ENCODE data around the gene HCN3.

The HCN3 gene

DNA sequence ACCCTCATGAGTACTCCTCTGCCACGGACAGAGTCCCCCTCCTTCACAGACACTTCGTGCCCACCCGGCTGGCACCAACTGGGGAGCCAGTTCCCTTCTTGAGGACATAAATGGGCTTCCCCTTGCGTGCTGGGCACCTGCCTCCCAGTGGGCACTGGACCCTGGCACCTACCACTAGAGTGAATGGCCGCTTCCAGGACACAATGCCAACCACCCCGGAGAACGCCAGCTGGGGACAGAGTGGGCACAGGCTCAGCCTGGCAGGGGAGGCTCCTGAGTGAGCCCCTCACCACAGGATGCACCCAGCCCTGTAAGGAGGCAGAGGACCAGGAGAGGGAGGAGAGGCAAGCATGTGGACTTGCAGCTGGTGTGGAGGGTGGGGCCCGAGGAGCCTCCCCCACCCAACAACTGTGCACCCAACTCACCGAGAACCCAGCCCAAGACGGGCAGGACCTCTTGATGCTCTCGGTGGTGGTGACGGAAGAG lies 23.0 kb upstream of the HCN3 start:
- no peak for DNase-seq (ENCODE audit: low read depth in 3 of 3)

DNA sequence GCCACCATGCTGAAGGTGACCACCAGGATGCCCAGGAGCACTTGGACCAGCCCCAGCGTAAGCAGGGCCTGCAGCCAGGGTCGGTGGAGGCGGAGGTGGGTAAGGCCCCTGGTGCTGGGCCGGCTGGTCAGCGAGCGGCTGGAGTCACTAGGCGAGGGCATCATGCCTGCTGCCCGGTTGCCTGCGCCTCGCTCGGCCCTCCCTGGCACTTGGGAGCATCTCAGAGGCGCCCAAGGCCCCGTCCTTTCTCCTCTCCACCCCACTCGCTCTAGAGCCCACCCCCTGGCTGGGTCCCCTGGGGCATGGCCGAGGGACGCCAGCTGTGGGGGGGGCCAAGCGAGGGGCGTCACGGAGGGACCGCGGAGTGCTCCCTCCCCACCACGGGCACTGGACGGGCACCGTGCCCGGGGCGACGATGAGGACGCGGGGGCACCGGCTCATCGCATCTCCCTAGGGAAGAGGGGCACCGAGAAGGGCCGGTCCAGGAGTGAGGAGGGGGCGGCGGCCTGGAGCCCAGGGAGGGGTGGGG lies 22.5 kb upstream of the HCN3 start:
- no peak for DNase-seq (ENCODE audit: low read depth in 3 of 3)

DNA sequence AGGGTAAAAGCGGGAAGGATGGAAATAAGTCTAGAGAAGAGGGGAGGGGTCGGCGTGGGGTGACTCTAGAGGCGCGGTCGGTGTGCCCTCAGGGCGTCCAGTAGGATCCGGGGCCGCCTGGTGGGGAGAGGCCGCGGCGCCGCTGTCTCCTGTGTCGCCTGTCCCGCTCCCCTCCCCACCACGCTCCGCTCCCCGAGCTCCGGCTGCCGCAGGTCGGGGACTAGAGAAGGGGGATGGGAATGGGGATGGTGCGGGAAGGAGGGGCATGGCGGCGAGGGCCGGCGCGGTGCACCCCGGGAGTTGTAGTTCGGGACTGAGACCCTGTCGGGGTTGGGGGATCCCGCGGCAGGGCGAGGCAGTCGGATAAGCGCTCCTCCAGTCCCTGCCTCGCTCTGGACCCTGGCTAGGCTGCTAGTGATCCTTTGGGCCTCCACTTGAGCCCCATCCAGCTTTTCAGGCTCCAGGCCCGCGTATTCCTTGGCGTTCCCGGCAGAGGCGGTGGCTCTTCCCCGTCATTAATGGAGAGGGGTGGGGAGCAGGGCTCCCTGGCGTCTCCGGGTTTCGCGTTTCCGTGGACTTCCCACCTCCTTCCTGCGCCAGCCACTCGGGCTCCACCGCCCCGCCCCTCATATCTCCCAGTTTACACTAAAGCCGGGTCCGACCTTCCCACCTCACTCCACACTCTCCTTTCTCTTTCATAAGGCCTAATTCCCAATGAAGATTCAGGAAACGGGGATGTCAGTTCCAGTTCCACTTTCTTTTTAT lies 21.8 kb upstream of the HCN3 start, which contains the start of gene ENTREP3:
ENTREP3 (minus strand) TSS at position 241 of the 765 bp plus-strand sequence. CDS start 606 bp downstream, outside the sequence.
- DNase-seq (ENCODE audit: low read depth in 3 of 3) = peak; percentile 63 to 82 (median 67)

DNA sequence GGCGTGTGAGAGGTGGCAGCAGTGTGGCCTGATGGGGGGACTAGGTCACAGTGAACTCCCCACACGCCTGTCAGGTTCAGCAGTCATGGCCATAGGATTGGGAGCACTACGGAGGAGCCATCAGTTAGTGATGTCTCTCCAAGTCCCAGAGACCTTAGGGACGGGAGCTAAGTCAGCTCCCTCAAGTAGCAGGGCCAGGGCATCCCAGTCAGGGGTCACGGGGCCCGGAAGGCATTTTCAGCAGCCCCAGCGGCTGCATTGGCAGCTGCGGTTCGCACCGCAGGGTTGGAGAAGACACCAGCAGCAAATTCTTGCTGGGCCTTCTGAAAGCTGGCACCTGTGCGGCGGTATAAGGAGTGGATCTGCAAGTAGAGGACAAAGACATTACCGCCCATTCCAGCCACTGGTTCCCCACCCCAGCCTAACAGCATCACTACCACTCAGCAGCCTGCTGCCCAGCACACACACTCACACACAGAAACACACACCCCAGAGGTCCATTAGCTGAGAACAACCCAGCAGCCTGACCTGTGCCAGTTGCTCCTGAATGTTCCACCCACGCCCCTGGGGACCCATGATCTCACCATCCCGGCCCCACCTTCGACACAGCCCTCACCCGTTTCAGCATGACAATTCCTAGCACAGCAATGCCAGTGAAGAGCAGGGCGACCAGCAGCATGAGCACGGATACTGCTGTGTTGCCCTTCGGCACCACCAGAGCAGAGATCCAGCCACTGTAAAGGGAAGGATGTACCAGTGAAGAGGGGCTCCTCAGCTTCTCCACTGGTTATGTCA lies 21.0 kb upstream of the HCN3 start:
- no peak for DNase-seq (ENCODE audit: low read depth in 3 of 3)

DNA sequence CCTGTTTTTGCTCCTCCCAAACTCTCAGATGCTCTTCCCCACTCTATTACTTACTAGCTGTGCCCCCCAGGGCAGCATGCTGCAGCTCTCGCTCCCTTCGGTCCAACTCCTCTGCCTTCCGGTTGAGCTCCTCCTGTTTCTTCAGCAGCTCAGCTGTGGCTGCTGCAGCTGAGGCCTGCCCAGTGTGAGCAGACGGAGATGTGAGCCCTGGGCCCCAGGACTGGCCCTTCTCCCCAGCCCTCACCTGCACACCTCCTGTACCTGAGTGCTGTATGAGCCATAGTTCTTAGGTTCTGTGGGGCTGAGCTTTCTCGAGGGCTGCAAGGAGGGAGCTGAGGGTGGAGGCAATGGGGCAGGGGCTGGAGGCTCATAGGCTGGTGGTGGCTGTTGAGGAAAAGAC lies 17.0 kb upstream of the HCN3 start:
- no peak for DNase-seq (ENCODE audit: low read depth in 3 of 3)

DNA sequence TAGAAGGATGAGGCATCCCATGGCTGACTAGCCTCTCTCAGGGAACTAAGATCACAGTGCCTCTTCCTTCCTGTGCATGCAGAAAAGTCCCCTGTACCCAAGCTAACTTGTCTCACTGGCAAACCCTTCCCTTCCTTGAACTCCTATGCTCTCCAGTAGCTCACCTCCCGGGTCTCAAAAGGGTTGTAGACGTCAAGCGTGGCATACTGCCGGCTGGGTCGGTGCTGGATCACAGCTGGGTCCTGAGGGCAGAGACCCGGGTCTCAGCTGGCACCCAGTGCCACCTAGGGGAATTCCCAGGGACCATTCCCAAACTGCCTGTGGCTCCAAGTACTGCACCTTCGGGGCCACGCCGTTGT lies 15.8 kb upstream of the HCN3 start:
- peak in 1 of 3 donors; percentile 18 for DNase-seq (ENCODE audit: low read depth in 3 of 3)

DNA sequence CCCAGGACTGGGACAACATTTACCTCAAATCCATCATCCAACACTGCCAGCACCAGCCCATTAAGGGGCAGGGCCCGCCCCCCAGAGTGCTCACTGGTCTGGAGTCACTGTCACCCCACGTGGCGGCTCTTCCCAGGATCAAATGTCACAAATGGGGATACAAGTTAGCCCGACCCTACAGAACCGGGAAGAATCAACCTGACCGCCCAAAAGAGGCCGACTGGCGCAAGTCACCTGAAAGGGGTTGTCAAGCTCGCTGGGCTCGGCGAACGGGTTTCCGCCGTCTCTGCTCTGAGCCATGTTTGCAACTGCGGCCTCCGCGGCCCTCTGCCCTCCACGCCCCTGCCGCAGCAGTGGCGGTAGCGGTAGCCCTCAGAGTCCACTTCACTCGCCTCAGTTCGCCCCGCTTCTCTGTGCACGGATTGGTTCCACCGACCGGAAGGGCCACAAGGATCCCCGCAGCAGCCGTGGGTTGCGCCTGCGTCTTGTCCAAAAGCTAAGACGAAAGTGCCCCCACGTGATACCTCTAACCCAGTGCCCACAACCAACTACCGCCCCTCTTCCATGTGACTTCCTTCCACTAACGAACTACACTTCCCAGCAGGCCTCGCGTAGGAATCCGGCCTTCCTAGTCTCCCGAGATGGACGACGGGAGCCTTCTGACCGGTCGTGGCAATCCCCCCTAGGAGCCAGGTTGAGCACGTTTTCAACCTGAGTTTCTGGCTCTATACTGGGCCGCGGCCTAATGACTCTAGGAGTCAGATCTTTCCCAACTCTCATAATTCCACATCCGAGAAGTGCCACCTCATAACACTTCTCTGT lies 15.2 kb upstream of the HCN3 start, which contains the start of gene SCAMP3:
SCAMP3 (minus strand) TSS at position 509 of the 822 bp plus-strand sequence; CDS start at position 300, 209 bp downstream.
- DNase-seq (ENCODE audit: low read depth in 3 of 3) = peak; percentile 79 to 82 (median 80)

DNA sequence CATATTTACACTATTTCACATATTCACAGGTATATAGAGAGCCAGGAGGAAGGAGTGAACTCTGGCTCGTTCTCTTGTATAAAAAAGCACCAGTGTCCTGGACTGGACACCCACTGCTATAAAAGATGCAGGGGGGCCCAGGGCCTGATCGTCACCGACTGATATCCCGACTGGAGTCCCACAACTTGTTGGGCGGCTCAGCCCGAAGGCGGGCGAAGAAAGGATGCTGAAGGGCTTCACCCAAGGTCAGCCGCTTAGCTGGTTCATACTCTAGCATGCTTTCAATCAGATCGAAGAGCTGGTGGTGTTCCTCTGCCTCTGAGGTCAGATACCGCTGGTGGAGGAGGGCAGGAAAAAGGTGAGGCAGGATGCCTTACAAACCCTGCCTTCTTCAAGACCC lies 14.2 kb upstream of the HCN3 start:
- no peak for DNase-seq (ENCODE audit: low read depth in 3 of 3)

DNA sequence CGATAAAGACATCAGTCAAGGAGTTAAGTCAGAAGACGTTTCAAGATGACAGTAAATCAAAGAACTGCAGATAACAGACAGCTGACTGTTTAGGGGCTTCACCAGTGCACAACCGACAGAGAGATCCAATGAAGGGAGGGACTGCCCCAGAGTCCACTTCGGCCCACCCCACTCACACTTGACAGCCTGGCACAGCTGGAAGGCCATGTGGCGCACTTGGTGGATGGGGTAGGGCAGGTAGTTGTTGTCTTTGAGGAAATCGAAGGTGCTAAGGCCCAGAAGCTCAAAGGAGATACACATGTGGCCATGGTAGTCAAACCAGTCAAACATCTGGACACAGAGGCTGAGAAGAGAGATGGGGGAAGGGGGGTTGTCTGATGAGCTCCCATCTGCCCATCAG lies 10.7 kb upstream of the HCN3 start:
- no peak for DNase-seq (ENCODE audit: low read depth in 3 of 3)

DNA sequence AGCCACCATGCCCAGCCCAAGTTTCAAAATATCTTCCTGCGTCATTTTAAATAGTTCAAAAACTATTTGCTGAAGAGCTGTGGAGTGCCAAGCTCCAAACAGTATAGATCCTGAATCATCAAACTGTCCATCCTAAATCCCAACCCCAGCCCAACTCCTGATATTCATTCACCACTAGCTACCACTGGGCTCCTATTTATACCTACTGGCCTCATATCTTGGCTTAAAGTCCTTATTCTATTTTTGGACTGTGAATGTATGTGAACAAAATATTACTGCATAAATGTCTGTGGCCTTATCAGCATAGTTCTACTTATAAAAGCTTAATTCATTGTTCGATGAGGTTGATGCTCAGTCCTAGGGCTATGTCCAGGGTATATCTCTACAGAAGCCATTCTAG lies 9.9 kb upstream of the HCN3 start:
- no peak for DNase-seq (ENCODE audit: low read depth in 3 of 3)

DNA sequence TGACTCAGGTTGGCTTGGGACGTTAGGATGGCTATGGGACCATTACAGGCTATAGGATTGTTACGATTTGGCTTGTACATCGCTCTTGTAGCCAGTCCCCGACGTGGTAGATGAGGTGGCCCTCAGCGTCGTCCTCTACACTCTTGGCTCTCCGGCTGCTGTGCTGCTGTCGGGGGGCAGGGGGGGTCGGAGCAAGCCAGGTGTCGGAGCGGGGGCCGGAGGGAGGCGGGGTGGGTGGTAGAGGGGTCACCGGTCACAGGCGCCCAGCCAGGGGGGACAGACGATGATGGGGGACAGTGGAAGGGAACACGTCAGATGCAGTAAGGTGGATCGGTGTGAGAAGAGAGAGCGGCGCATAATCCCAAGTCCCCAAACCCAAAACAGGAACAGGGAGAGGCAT lies 8.6 kb upstream of the HCN3 start:
- no peak for DNase-seq (ENCODE audit: low read depth in 3 of 3)

DNA sequence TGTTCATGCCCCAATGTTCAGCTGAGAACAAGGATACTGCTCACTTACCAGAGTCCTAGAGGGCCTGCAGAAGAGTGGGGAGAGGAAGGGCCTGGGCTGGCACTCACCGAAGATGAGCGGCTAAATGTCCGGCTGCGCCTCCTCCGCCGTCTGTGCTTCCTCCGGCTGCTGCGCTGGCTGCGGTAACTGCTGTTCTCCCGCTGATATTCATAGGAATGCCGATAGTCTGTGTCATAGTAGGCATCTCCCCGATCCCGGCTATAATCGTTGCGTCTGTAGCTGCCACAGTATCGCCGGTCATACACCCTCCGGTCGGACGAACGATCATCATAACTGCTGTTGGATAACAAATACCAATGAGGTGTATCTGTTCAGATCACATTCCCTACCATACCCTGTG lies 7.9 kb upstream of the HCN3 start:
- DNase-seq (ENCODE audit: low read depth in 3 of 3) = no peak

DNA sequence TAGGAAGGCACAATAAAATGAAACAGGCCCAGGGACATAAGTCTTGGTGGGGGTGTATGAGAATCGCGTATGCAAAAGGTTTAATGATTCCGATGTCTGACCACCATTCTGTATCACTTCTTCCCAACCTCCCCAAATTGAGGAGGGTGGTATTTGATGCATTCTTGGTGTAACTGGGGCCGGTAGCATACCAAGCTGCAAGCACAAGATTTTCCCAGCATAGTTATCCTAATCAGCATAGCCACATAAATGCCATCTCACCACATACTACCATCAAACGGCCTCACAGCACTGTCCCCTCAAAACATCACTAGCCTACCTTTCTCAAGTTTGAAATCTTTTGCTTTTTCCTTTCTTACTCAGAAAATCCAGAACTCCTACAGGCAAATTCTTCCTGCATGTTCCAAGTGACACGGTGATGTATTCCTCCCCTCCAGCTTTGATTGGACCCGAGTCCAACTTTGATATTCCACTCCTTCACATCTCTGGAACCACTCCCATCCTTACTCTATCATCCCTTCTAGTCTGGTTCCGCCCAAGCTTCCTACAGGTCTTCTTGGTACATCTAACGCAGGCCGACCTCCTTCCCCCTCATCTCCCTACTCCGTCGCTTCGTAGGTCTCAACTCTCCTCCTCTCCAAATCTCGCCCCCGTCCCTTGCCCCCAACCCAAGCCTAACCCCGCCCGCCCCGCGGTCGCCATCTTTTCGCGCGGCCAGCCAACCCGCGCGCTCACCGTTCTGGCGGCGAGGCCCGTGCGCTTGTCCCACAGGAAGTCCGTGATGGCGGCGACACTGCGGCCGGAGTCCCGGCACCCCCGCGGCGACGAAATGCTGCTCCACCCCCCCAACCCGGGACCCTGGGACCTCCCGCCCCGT lies 4.6 kb upstream of the HCN3 start:
- DNase-seq (ENCODE audit: low read depth in 3 of 3) = no peak

DNA sequence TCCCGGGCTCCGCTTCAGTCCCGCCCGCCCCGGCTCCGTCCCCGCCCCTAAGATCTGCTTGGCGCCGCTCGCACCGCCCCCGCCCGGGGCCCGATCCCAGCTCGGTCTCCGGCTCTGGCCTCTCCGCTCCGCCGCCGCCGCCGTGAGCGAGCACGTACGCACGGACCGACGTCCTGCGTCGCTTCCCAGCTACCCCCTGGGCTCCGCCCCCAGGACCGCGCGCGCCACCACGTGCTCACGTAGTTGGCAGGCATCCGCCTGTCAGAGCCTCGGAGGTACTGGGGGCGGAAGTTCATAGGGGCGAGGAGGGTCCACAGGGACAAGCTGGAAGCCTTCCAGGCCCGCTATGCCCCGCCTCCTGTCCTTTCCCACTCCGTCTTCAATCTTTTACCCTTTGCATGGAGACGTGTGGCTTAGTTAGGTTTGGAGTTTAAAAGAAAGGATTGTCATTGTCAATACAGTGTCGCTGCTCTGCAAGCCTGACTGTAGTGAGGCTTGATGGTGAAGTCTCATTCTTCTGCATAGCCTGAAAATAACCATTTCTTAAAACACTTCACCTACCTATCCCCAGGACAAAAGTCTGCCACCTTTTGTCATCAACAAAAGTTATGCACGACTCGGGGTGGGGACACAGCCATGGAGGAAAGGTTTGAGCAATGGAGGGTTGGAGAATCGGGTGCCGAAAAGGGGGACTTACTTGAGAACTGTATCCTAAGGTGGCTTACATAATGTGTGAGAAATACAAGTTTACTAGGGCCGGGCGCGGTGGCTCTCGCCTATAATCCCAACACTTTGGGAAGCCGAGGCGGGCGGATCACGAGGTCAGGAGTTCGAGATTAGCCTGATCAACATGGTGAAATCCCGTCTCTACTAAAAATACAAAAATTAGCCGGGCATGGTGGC lies 3.7 kb upstream of the HCN3 start, which contains the start of gene CLK2:
CLK2 (minus strand) TSS at position 162 of the 903 bp plus-strand sequence. CDS start 2,527 bp downstream, outside the sequence.
- peak; percentile 95 to 97 (median 96) for DNase-seq (ENCODE audit: low read depth in 3 of 3)

DNA sequence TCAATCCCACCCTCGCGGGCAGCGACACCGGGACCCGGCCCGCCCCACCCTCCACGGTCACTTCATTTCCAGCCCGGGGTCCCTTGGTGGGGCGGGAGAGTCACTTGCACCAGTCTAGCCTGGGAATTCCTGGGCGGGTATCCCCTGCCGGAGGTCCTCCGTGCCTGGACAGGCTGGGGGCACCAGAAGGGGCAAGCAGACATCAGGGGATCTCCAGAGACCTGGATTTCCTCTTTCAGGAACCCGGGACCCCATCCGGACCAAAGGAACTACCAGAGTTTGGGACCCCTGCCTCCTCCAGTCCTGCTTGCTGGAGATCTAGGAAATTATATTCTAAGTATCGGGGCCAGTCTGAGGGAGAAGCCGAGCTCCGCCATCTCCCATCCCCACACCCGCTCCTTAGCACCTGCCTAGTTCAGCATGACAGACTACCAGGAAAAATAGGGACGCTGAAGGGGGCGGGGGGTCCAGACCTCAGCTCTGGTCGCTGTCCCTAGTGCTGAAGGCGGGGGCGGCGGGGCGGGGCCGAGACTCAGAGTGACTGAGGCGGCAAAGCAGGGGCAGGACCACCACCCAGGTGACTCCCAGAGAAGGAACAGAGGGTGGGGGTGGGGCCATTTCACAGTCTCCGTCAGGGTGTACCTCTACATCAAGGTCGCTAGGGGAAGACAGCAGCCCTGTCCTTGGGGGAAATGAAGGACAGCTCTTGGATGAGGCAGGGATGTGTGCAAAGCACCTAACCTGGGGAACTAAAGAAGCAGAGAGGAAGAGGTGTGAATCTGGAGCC lies 832 bp downstream of the HCN3 start:
- DNase-seq (ENCODE audit: low read depth in 3 of 3) = peak in 2 of 3 donors; percentile 71 to 76

DNA sequence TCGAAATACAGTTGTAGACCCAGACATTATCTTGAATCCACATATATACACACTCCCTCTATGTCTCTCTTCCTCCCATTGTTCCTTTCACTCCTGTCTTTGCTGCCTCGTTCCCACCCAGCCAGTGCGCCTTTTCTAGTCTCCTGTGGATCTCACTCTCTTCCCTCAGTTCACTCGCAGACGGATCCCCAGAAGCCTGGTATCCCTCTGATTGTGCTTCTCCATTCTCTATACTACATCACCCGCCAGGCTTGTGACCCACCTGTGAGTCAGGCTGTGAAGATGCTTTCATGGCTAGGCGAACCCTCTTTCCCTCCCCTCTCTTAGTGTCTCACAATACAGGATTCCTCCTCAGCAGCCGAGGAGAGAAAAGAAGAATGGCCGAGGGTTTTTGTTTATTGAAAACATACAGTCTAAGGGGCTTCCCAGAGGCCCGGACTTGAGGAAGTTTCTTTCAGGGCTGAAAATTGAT lies 1.5 kb downstream of the HCN3 start:
- DNase-seq (ENCODE audit: low read depth in 3 of 3) = no peak

DNA sequence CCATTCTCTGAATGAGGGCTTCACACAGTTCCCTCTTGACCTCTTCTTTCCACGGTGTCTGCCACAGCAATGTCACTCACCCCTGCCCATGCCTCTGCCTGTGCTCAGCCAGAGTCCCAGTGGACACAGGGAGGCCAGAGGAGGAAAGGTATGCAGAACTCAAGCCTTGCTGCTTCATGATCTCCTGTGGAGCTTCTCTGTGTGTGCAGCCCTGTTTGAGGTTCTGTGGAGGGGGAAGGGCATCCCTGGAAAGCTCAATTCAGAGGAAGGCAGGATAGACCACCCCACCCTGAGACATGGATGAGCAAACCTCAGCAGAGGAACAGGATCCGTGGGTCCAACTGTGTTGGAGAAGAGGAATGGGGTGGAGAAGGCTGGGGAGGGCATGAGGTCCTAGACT lies 2.0 kb downstream of the HCN3 start:
- no peak for DNase-seq (ENCODE audit: low read depth in 3 of 3)

DNA sequence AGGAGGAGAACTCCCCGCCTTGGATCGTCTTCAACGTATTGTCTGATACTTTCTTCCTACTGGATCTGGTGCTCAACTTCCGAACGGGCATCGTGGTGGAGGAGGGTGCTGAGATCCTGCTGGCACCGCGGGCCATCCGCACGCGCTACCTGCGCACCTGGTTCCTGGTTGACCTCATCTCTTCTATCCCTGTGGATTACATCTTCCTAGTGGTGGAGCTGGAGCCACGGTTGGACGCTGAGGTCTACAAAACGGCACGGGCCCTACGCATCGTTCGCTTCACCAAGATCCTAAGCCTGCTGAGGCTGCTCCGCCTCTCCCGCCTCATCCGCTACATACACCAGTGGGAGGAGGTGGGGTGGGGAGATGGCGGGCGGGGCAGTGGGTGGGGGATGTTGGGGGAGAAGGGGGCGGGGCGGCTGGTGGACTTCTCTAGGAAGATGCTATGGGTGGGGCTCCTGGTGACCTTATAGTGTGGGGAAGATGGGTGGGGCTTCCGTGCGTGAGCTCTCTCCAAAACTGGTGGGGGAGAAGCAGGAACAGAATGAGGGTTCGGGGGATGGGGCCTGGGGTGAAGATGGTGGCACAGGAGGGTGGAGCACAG lies 5.3 kb downstream of the HCN3 start:
- no peak for DNase-seq (ENCODE audit: low read depth in 3 of 3)
